ENCODE measurements around the gene SNX19.

DNA sequence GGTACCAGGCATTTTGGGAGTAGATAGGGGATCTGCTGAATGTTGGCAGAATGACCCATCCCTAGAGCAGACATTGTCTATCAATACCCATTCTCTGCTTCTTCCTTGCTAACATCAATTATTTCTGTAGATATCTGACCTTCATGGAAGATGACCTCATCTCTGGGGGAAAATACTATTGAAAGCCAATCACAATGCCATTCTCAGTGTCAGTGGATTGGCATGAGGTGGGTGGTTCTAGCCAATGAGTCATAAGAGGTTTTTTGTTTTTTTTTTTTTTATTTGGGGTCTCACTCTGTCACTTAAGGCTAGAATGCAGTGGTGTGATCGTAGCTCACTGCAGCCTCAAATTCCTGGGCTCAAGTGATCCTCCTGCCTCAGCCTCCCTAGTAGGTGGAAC lies 42.5 kb downstream of the SNX19 start:
- TF ChIP-seq POLR2AphosphoS5 (IDR thresholded peaks at IDR 0.05; ENCODE audit: low read depth) (no peak), CTCF (conservative IDR thresholded peaks at IDR 0.05; ENCODE audit: low read depth in 2 of 2) (no peak), EZH2 (IDR thresholded peaks at IDR 0.05; ENCODE audit: low read depth, unreplicated experiment) (no peak), CREB1 (CRISPR knock-in tag; IDR thresholded peaks at IDR 0.05; ENCODE audit: low read depth) (no peak), EZH2phosphoT487 (IDR thresholded peaks at IDR 0.05; ENCODE audit: unreplicated experiment) (no peak), ZNF331 (CRISPR knock-in tag; IDR thresholded peaks at IDR 0.05; ENCODE audit: low read depth) (no peak)
- TF ChIP-seq, protein P1, sequence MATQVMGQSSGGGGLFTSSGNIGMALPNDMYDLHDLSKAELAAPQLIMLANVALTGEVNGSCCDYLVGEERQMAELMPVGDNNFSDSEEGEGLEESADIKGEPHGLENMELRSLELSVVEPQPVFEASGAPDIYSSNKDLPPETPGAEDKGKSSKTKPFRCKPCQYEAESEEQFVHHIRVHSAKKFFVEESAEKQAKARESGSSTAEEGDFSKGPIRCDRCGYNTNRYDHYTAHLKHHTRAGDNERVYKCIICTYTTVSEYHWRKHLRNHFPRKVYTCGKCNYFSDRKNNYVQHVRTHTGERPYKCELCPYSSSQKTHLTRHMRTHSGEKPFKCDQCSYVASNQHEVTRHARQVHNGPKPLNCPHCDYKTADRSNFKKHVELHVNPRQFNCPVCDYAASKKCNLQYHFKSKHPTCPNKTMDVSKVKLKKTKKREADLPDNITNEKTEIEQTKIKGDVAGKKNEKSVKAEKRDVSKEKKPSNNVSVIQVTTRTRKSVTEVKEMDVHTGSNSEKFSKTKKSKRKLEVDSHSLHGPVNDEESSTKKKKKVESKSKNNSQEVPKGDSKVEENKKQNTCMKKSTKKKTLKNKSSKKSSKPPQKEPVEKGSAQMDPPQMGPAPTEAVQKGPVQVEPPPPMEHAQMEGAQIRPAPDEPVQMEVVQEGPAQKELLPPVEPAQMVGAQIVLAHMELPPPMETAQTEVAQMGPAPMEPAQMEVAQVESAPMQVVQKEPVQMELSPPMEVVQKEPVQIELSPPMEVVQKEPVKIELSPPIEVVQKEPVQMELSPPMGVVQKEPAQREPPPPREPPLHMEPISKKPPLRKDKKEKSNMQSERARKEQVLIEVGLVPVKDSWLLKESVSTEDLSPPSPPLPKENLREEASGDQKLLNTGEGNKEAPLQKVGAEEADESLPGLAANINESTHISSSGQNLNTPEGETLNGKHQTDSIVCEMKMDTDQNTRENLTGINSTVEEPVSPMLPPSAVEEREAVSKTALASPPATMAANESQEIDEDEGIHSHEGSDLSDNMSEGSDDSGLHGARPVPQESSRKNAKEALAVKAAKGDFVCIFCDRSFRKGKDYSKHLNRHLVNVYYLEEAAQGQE (IDR thresholded peaks at IDR 0.05; ENCODE audit: unreplicated experiment), result no peak
- TF ChIP-seq, protein P2, sequence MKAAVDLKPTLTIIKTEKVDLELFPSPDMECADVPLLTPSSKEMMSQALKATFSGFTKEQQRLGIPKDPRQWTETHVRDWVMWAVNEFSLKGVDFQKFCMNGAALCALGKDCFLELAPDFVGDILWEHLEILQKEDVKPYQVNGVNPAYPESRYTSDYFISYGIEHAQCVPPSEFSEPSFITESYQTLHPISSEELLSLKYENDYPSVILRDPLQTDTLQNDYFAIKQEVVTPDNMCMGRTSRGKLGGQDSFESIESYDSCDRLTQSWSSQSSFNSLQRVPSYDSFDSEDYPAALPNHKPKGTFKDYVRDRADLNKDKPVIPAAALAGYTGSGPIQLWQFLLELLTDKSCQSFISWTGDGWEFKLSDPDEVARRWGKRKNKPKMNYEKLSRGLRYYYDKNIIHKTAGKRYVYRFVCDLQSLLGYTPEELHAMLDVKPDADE (IDR thresholded peaks at IDR 0.05), result no peak

Measured in GM23338 (cell line).